ENCODE data around the gene ADAMTS17.
"Not testable (repeated sequence)": the region's sequence is repeated elsewhere in the genome, so short reads cannot be mapped to it uniquely, and the experiment has no call there.

ADAMTS17 gene

GRCh38 chr15:99981839-99982658, 359.7 kb downstream of the ADAMTS17 start:
- no peak for TF ChIP-seq CTCF (IDR thresholded peaks at IDR 0.05; ENCODE audit: low read depth, low read length, missing control alignments)
- no peak overlapping the region for H3K4me3 ChIP-seq (ENCODE audit: low read depth, low read length)
- DNase-seq (ENCODE audit: low read depth): no peak

- peak; percentile 11 for TF ChIP-seq CTCF (IDR thresholded peaks at IDR 0.05; ENCODE audit: low read depth, low read length, missing control alignments)
- no peak overlapping the region for H3K4me3 ChIP-seq (ENCODE audit: low read depth, low read length)
- DNase-seq (ENCODE audit: low read depth): no peak
These were observed 360.6 kb downstream of the ADAMTS17 start for GRCh38 chr15:99981191-99981647.

- no peak overlapping the region for H3K4me3 ChIP-seq (ENCODE audit: low read depth, low read length)
- no peak for DNase-seq (ENCODE audit: low read depth)
- no peak for TF ChIP-seq CTCF (IDR thresholded peaks at IDR 0.05; ENCODE audit: low read depth, low read length, missing control alignments)
These were observed 361.0 kb downstream of the ADAMTS17 start for GRCh38 chr15:99980752-99981151.

GRCh38 chr15:99979886-99980285, 361.9 kb downstream of the ADAMTS17 start:
- not testable (repeated sequence) for DNase-seq (ENCODE audit: low read depth); H3K4me3 ChIP-seq (ENCODE audit: low read depth, low read length)

- no peak for TF ChIP-seq CTCF (IDR thresholded peaks at IDR 0.05; ENCODE audit: low read depth, low read length, missing control alignments)
These were observed 362.4 kb downstream of the ADAMTS17 start for GRCh38 chr15:99979371-99979770.

GRCh38 chr15:99978426-99978825, 363.3 kb downstream of the ADAMTS17 start:
- TF ChIP-seq CTCF (IDR thresholded peaks at IDR 0.05; ENCODE audit: low read depth, low read length, missing control alignments): no peak
- DNase-seq (ENCODE audit: low read depth): no peak
- H3K4me3 ChIP-seq (ENCODE audit: low read depth, low read length): no peak overlapping the region

More at GRCh38 chr15:99979371-99979770, 362.4 kb downstream of the ADAMTS17 start:
- no peak overlapping the region for H3K4me3 ChIP-seq (ENCODE audit: low read depth, low read length)
- no peak for DNase-seq (ENCODE audit: low read depth)

- no peak for TF ChIP-seq CTCF (IDR thresholded peaks at IDR 0.05; ENCODE audit: low read depth, low read length, missing control alignments)
- H3K4me3 ChIP-seq (ENCODE audit: low read depth, low read length): no peak overlapping the region
- DNase-seq (ENCODE audit: low read depth): no peak
These were observed 363.8 kb downstream of the ADAMTS17 start for GRCh38 chr15:99977929-99978328.

All from GM12864 (cell line).